MV-4-11 (cell line): ENCODE results near the gene RNF113B.

Experiments used
- DNase-seq: peaks from one replicate; lab custom pipeline; 2025; lab: John Stamatoyannopoulos, UW

Gene RNF113B

DNA sequence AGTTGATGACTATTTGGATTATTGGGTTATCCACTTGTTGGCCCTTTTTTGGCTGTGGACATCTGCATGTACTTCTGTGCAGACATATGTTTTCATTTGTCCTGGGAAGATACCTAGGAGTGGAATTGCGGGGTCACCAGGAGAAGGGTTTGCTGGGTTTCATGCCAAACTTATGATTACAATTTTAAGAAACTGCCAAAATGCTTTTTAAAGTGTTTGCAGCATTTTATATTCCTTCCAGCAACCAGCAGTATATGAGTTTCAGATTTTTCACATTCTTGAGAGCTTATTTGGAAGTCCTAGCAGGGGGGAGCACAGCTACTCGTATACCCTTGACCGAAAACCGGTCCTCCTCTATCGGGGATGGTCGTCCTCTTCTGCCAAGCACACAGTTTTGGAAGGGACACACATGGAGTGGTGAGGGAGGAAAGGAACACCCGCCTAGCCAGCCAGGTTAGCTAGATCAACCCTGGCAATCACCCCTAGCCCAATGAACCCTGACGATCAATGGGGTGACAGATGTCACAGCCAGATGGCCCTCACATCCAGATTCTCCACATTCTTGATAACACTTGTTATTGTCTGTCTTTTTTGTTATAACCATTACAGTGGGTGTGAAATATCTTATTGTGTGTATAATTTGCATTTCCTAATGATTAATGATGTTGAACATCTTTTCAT, 26.7 kb upstream of the RNF113B start:
- DNase-seq = no peak

DNA sequence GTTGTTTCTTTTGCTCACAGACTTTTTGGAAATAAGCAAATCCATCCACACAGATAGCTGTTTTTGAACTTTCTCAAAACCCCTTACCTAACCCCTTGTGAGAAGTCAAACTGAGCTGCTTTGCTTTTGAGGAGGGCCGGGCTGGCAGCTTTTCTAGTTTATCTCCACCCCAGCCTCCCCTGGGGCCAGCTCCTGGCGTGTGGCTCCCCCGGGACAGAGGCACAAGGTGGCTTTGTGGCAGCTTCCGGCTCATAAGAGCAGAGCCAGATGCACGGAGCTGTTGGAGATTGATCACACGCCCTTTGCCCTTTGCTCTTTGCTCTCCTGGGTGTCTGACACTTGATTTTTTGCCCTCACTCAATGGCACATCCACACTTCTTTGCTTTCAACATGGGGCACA, 24.9 kb upstream of the RNF113B start:
- DNase-seq = no peak

DNA sequence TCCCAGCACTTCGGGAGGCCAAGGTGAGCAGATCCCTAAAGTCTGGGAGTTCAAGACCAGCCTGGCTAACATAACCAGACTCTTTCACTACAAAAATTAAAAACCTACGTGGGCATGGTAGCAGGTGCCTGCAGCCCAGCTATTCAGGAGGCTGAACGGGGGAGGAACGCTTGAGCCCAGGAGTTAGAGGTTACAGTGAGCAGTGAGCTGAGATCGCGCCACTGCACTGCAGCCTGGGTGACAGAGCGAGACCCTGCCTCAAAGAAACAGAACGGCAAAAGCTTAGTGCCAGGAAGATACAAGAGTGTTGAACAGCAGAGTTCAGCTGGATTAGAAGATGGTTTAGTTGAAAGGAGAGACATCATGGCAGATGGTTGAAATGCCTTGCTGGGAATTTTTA, 24.1 kb upstream of the RNF113B start:
- DNase-seq = no peak

DNA sequence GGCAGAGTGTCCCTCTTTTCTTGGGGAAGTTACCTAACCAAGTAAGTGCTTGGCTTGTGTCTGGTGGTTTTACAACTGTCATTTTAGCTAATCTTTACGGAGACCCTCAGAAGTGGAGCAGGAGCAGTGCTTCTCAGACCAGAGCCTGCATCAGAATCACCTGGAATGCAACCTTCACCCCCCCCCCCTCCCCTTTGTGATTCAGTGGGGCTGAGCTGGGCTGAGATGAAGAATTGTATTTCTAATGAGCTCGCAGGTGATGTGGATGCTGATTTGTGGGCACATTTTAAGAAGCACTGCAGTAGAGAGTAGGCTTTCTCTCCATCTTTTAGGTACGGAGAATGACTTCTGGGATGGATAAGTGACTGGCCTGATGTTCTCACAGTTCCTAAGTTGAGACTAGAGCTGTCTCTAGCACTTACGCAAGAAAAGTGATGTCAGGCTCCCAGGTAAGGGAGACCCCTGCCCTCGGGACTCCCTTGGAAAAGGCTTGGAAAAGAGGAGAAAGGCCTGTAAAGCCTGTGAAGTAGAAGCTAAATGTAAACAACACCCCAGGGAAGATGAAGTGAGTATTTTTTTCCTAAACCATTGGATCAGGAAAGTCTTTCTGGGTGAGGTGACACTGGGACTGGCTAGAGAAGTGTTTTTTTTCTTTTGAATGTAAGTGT, 23.3 kb upstream of the RNF113B start:
- no peak for DNase-seq

DNA sequence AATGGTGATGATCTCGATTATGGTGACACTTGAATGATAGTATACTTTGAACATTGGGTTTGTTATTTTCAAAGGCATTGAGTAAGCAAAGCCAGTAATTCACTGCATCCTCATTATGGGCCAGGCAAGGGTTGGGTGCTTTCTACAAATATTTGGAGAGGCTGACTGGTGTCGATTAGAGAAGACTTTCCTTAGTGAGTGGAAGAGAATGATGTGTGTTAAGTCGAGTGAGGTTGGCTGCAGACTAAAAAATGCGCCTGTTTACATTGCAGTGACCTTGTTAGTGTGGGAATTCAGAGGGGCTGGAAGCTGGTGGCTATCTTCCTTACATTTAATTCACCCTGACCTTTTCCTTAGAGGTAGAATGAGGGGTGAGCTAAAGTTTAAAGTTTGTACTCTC, 22.4 kb upstream of the RNF113B start:
- DNase-seq = no peak

DNA sequence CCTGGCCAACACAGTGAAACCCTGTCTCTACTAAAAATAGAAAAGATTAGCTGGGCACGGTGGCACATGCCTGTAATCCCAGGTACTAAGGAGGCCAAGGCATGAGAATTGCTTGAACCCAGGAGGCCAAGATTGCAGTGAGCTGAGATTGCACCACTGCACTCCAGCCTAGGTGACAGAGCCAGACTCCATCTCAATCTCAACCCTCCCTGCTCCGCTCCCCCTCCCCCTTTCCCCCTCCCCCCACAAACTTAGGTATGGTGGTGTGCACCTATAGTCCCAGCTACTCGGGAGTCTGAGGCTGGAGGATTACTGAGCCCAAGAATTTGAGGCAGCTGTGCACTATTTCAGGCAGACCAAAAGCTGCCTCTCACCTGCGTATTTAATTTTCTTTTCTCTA, 21.6 kb upstream of the RNF113B start:
- no peak for DNase-seq

DNA sequence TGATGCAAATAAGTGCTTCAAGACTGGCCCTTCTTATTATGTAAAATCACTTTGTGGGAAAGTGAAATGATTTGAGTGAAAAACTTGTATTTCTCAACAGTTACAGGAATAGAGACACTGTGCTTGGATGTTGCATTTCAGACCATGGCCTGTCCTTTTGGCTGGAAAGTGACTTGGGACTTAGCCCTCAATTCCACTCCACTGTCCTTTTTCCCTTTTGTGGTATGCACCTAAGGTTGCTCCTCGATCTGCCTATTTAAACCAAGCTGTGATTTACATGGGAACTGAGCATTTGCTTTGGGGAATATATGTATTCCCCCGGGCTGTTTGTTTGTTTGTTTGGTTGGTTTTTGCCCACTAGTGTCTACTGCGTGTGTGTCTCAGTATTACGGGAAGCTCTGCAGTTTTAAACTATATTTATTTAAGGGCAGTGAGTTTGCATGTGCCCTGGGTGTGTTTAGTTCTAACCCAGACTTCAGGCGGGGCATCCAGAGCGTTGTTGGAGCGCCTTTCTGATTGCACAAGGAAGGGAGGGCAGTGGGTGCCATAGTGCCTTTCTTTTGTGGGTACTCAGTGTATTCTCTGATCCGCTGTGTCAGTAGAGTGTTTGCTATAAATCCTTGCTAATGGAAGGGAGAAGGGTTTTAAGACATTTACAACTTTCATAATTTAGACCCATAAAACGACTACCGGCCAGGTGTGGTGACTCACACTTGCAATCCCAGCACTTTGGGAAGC, 18.2 kb upstream of the RNF113B start:
- DNase-seq = no peak

DNA sequence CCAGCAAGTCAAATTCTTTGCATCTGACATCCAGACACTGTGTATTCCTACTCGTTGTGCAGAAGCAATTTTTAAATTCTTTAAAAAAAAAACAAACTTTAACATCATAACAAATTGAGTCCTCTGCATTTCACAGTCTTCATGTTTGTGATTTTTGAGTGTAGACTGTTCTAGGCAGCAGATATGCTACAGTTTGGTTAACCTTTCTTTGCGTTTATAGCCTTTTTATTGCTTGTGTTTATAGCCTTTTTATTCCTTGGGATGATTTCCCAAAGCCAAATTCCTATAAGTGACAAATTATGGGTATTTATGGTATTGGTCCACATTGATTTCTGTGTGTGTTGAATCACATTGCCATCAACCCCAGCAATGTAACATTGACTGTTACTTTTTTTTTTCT, 14.9 kb upstream of the RNF113B start:
- no peak for DNase-seq

DNA sequence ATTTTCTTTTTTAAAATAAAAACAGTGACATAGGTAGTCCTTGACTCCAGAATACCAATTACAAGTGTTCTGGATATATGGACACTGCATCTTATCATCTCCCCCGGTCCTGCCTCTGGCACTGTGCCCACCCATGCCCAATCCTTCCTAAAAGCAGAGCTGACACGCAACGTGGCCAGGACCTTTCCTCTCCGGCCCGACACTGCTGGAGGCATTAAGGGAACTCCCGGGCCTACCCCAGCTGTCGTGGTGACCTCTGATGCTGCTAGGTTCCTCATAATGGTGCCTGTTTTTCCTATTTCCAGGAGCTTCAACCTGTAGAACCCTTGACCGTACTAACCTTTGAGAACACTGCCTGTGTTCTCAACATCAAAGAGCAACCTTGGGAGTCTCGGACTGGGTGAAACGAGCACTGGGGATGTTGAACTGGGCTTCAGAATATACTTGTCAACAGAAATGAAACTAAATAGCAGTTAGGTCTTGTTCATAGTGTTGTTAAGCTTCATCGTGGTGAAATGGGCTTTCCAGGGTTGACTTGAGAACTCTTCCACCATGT, 13.9 kb upstream of the RNF113B start:
- no peak for DNase-seq

DNA sequence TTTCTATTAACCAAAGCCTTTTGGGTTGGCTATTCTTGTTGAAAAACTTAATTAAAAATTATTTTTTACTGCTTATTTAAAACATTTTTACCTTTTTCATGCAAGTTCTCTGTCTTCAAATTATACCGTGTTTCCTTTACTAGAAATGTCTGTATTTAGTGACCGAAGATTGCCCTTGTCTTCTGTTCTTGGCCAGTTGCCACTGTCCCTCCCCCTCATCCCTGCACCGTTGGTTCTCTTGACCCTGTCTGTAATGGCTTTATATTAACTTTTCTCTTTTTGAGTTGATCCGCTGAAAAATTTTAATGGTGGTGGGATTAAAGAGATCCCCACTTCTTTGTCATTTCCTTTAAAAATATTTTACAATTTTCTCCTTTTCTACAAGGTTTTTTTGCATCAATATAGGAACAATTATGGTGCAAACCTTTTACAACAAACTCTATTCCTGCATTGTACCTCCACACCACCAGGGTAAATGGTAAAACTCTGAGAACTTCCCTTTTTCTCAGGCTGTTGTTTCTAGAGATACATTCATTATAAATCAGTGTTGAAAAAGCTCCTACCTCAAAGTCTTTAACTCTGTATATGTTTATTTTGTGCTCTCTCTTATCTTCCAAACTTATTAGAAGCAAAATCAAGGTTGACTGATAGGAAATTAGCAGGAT, 12.9 kb upstream of the RNF113B start:
- DNase-seq = peak; percentile 3

DNA sequence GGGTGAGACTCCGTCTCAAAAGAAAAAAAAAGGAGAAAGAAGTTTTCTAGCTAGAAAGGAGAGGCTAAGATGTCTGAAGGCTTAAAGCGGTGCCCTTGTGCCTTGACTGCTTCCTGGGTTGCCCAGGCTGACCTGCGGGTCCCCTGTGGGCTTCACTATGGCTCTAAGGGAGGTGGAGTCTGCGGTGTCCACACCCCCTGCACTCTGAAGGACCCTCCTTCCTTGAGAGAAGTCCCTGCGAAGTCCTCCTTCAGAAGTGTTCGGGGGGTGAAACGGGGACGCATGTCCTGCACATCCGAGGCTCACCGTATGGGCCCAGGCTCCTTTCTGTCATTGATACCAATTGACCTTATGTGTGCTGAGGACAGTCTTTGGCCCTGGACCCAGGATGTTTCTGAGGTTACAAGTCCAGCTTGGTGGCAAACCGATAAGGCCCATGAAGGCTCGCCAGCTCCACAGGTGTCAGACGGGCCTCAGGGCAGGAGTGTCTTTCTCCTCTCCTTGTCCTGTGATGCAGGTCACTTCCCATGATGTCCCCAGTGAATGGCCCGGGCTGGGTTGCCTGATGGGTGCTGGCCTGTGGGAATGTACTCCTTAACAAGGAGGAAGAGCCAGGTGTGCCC, 11.6 kb upstream of the RNF113B start:
- no peak for DNase-seq

DNA sequence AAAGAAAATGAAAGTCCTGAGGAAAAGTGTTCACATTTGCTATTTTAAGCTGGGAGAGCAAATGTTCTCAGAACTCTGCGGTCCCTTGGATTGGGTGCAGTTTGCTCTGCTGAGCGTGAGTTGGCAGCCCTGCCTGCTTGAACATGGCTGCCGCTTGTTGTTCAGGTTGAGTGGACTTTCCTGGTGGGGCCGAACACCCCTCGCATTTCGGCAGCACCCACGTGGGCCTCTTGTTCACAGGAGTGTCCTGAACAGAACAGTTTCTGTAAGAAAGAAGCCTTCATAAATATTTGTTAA, 10.8 kb upstream of the RNF113B start:
- no peak for DNase-seq

DNA sequence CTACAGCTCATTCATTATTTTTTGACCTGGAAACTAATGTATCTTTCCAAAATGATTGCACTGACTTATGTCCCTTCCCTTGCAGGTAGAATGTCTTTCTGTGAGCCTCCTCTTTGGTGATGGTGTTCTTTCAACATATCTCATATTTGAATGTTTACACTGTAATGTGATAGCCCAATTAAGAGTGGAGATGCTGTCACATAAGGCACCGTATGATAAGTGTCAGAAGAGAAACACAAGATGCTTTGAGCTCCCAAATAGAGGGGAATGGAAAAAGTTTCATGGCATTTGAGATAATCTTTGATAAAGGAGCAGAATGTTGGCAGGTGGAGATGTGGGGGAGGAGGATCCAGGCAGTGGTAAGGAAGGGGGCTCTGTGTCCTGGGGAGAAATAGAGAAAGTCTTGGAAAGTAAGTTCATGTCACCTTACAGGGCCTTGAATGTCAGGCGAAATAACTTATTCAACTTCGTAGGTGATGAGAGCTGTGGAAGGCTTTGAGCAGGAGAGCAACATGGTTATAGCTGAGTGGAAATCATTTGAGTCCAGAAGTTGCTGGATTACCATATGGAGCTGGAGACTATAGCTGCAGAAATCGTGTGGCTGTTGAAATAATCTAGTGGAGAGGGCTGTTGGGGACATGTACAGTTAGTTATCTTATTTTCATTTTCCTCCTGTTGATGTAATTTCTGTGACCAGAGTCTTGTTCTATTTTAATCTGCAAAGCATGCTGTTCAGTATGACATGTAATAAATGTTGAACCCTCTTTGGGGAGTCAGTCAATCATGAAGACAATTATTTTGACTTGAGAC, 10.3 kb upstream of the RNF113B start:
- no peak for DNase-seq

DNA sequence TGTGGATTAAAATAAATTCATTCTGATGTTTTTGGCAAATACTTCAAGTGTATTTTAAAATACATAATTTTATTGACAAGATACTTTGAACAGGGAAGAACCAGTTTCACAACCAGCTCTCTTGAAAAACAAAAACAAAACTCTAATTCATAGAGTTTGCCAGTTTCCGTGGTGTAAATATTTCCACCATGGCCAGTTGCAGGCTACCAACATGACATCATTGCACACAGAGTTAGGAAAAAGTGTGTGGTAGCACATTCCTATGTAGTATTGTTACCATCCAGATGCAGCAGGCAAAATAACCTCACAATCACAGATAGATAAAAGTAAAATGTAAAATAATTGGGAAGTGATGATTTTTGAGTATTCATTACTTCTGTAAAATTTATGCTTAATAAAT, 7.7 kb upstream of the RNF113B start:
- DNase-seq = no peak

DNA sequence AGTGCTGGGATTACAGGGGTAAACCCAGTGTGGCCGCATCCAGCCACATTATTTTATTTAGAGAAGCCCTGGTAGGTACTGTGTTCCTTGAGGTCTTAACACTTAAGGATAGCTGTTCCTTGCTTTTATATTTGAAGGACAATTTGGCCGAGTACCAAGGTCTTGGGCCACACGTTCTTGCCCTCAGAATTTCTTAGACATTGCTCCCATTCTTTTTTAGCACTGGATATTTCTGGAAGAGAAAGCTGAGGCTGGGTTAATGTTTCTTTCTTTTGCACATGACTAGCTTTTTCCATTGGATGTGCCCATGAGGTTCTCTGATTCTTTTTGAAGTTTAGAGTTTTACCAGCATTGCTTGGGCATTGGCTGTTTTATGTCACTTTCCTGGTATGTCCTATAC, 5.5 kb upstream of the RNF113B start:
- DNase-seq = no peak

DNA sequence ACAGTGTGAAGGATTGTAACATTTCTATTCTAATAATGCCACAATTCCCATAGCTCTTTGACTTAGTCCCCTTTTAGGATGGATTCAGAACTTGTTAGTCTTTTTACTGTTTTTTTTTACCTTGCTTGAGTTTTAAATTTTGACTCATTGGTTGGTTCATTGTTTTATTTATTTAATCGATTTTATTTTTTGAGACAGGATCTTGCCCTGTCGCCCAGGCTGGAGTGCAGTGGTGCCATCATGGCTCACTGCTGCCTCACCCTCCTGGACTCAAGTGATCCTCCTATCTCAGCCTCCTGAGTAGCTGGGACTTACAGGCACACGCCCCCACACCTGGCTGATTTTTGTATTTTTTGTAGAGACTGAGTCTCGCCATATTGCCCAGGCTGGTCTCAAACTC, 5.1 kb upstream of the RNF113B start:
- no peak for DNase-seq

DNA sequence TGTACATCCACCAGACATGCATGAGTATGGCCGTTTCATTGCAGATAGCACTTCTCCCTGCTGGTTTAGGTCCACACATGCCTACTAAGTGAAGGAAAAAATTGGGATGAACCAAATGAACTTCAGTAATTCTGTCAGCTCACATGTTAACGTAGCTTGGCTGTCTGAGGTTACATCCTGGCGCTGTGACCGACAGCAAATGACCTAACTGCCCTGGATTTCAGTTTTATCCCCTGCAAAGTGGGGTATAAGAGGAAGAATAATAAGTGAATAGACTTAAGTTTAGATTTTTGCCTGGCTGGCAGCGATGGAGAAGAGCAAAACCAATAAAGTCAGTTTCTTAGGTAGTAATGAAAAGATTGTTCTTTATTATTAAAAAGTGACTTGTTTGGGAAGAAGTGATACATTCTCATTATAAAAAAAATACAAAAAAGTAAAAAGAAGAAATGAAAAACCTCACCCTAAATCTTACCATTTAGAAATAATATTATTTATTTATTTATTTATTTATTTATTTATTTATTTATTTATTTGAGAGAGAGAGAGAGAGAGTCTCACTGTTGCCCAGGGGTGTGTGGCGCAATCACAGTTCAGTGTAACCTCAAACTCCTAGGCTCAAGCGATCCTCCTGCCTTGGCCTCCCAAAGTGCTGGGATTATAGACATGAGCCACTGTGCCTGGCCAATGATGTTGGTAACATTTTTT, 4.2 kb upstream of the RNF113B start:
- no peak for DNase-seq

DNA sequence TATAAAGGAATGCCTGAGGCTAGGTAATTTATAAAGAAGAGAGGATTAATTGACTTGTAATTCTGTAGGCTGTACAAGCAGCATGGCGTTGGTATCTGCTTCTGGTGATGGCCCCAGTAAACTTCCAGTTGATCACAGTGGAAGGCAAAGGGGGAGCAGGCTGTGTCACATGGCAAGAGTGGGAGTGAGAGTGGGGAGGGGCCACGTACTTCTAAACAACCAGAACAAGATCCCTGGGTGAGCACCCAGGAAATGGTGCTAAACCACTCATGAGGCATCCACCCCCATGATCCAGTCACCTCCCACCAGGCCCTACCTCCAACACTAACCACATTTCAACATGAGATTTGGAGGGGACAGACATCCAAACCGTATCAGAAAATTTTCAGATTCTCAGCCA, 3.0 kb upstream of the RNF113B start:
- no peak for DNase-seq

DNA sequence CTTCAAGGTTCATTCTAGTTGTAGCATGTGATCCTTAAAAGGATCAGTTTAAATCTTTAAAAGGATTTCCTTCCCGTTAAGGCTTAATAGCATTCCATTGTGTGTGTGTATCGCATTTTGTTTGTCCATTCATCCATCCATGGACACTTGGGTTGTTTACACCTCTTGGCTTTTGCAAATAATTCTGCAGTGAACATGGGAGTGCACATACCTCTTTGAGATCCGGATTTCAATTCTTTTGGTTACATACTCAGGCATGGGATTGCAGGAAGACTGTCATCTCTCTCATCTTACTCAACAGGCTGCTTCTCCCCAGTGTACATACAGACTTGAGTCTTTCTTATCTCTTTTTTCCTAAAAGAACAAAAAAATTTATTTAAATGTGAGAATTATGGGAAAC, 1.2 kb downstream of the RNF113B start:
- no peak for DNase-seq

DNA sequence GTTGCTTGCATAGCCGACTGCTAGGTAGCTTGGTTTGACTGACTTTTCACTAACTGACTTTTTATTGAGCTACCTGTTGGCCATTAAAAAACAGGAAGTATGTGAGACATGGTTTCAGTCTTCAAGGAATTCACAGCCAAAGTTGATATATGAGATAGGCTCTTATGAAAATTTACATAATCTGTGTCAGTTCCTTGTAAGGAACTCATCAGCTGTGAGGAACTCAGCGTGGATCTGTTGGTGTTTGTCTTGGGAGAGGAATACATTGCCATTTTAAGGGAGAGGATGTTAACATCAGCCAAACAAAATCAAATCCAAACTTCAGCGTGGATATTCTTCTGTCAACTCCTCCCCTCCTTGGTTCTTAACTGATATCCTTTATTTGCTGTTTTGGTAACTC, 2.0 kb downstream of the RNF113B start:
- no peak for DNase-seq

DNA sequence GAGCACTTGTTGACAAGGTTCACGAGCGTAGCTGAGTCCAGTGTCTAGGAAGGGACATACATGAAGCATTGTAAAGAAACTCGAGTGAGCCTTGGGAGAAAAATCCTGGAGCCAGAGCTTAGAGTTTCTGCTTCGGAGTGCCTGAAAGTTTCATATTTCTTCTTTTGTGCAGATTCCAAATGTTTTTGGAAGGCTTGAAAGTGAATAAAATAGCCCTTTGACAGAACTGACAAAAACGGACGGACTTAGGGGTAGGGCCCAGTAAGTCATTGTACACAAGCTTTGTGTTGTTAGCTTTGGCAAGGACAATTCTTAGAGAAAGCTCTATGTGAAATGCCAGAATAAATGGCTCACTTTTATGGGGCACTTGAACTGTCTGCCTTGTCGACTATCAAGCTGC, 2.8 kb downstream of the RNF113B start:
- no peak for DNase-seq
